Thyroid gland (tissue), 4 donors: ENCODE measurements around the gene EML5.

Experiments used
- CTCF ChIP-seq, 6 experiments: fragments of 200-600 bp in 3 of 6; fragments of 450-650 bp in 3 of 6; sonication (generic) in 3 of 6; IDR thresholded peaks; one replicate each; pipeline ENCODE4 v1.5.1; 2016 to 2019; ENCODE audit warnings: antibody characterized with exemption in 6 of 6, mild to moderate bottlenecking in 2 of 6, inconsistent platforms in 1 of 6, moderate library complexity in 1 of 6
- POLR2A ChIP-seq, 2 donors: fragments of 450-650 bp; IDR thresholded peaks; one replicate each; pipeline ENCODE4 v1.6.1; 2017; ENCODE audit warnings: antibody characterized with exemption in 2 of 2, mild to moderate bottlenecking in 2 of 2, moderate library complexity in 1 of 2

- TF ChIP-seq CTCF (IDR thresholded peaks at IDR 0.05) (no peak), POLR2A (IDR thresholded peaks at IDR 0.05) (no peak)
These were observed 55.5 kb downstream of the EML5 start for GRCh38 chr14:88737245-88737644.
